HepG2 (cell line): ENCODE measurements around the gene SPI1. TPM values are rescaled to one million over a fixed set of nuclear protein-coding genes. Genes with fewer than 3 reads are reported as not detected.

ENCODE experiments used
- AKAP8 ChIP-seq: sonication (generic); formaldehyde crosslinking; IDR thresholded peaks from 2 replicates; pipeline ENCODE4 v1.5.1; 2020; ENCODE audit warnings: mild to moderate bottlenecking, missing genetic modification reagents
- DR1 ChIP-seq: sonication (generic); formaldehyde crosslinking; IDR thresholded peaks from 2 replicates; pipeline ENCODE4 v1.8.0; 2021; ENCODE audit warnings: mild to moderate bottlenecking, missing genetic modification reagents, inconsistent platforms
- HOXA7 ChIP-seq: sonication (generic); formaldehyde crosslinking; IDR thresholded peaks from 2 replicates; pipeline ENCODE4 v1.8.1; 2022; ENCODE audit warnings: mild to moderate bottlenecking, missing genetic modification reagents, moderate library complexity
- JUN ChIP-seq: sonication (generic); formaldehyde crosslinking; IDR thresholded peaks from 2 replicates; pipeline ENCODE4 v1.4.0; 2020; ENCODE audit warnings: mild to moderate bottlenecking, missing genetic modification reagents
- NR1H2 ChIP-seq: sonication (generic); formaldehyde crosslinking; IDR thresholded peaks from 2 replicates; pipeline ENCODE4 v1.8.1; 2022; ENCODE audit warnings: low read depth, missing genetic modification reagents, borderline replicate concordance
- RARG ChIP-seq: sonication (generic); formaldehyde crosslinking; IDR thresholded peaks from 2 replicates; pipeline ENCODE4 v1.4.0; 2020; ENCODE audit warnings: low read depth, mild to moderate bottlenecking, missing genetic modification reagents
- RBM39 ChIP-seq: fragments of 200-400 bp; formaldehyde crosslinking; IDR thresholded peaks from one replicate; pipeline ENCODE4 v1.6.1; 2018; ENCODE audit warnings: antibody characterized with exemption, mild to moderate bottlenecking, low read depth, low read length; ENCODE audit not compliant: poor library complexity, severe bottlenecking
- YEATS4 ChIP-seq: sonication (generic); formaldehyde crosslinking; IDR thresholded peaks from 2 replicates; pipeline ENCODE4 v1.4.0; 2020; ENCODE audit warnings: missing genetic modification reagents, borderline replicate concordance
- ZNF260 ChIP-seq: sonication (generic); formaldehyde crosslinking; IDR thresholded peaks from 2 replicates; pipeline ENCODE4 v1.4.0; 2020; ENCODE audit warnings: missing genetic modification reagents, low read depth, mild to moderate bottlenecking, borderline replicate concordance
- ZNF670 ChIP-seq: sonication (generic); formaldehyde crosslinking; IDR thresholded peaks from 2 replicates; pipeline ENCODE4 v1.8.0; 2022; ENCODE audit warnings: mild to moderate bottlenecking, missing genetic modification reagents, borderline replicate concordance
- polyA plus RNA-seq, 8 experiments: library from polyadenylated mRNA; depleted of rRNA in 3 of 8; stranded (reverse) in 7 of 8; unstranded in 1 of 8; fragments of >200 nt; fragmentation: Illumina TruSeq in 4 of 8; extraction: Trizol in 4 of 8; gene quantifications; 2 replicates each; pipeline versions ENCODE4 v1.2.1 to v1.2.3, GENCODE V29; 2011 to 2016; ENCODE audit warnings: low read depth in 4 of 8, missing spikeins in 1 of 8, mixed read lengths in 1 of 8; ENCODE audit not compliant: insufficient read depth in 1 of 8
- total RNA-seq, 5 experiments: library from RNA; depleted of rRNA; stranded (reverse); fragments of >200 nt; fragmentation: Illumina TruSeq; extraction: Trizol; gene quantifications; 2 replicates each; pipeline ENCODE4 v1.2.3, GENCODE V29; 2016; ENCODE audit warnings: low read depth in 1 of 5
- TF ChIP-seq, protein P1 (sequence below): sonication (generic); formaldehyde crosslinking; IDR thresholded peaks from 2 replicates; pipeline ENCODE4 v1.4.0; 2020; ENCODE audit warnings: mild to moderate bottlenecking, low read depth, missing genetic modification reagents
- TF ChIP-seq, protein P2 (sequence below): IDR thresholded peaks from 2 replicates; pipeline ENCODE4 v1.6.1; 2016; ENCODE audit warnings: low read depth
- TF ChIP-seq, protein P3 (sequence below): sonication (generic); formaldehyde crosslinking; IDR thresholded peaks from 2 replicates; pipeline ENCODE4 v1.4.0; 2020; ENCODE audit warnings: missing genetic modification reagents
- TF ChIP-seq, protein P4 (sequence below): sonication (generic); formaldehyde crosslinking; IDR thresholded peaks from 2 replicates; pipeline ENCODE4 v1.5.0; 2020; ENCODE audit warnings: missing genetic modification reagents, mild to moderate bottlenecking, borderline replicate concordance
- TF ChIP-seq, protein P5 (sequence below), 2 experiments: sonication (generic) in 1 of 2; formaldehyde crosslinking in 1 of 2; IDR thresholded peaks; 2 replicates each; pipeline versions ENCODE4 v1.5.1 to v1.6.1; 2011 to 2020; ENCODE audit warnings: borderline replicate concordance in 1 of 2, low read depth in 1 of 2, low read length in 1 of 2, mild to moderate bottlenecking in 1 of 2, missing genetic modification reagents in 1 of 2, moderate library complexity in 1 of 2
- TF ChIP-seq, protein P6 (sequence below): sonication (generic); formaldehyde crosslinking; IDR thresholded peaks from 2 replicates; pipeline ENCODE4 v1.5.1; 2020; ENCODE audit warnings: missing genetic modification reagents, mild to moderate bottlenecking, borderline replicate concordance

The SPI1 gene
- total and polyA plus RNA-seq, 2 of the 13 experiments (the other 11 are each of a cell fraction or from before 2014, with no cell fraction given), result not detected

DNA sequence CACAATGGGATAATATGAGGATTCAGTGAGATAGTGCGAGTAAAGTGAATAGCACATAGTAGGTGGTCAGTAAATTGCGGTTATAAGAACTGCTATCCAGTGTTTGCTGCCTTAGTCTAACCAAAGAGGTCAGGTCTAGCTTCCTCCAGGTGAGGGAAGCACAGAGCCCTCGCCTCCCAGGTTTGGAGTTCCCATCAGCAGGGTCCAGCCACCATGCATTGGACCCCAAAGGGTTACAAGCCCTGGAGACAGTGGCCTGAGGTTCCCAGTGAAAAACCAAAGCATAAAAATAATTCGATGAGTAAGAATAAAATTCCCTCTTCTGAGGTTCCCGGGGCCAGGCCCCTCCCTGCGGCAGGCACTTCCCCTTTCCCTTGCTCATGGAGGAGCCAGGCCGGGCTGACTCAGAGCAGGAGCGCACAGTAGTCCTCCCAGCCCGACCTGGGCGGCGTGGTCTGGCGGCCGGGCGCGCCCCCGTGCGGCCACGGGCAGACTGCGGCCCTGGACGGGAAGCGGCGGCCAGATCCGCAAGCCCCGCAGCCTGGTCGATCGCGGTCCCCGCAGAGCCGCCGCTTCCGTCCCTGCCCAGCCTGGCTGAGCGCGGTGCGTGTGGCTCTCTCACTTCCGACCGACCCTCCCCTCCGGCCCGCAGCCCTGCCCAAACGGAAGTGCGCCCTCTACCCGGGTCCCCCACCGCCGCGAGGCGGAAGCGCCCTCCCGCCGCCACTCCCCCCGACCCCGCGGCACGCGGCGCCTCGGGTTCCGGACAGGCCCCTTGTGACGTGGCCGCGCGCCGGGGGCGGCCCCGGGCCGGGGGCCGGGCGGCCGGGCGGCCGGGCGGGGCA, 29.6 kb upstream of the SPI1 start, which contains the start of gene SLC39A13 (continued):
- TF ChIP-seq, protein P1, sequence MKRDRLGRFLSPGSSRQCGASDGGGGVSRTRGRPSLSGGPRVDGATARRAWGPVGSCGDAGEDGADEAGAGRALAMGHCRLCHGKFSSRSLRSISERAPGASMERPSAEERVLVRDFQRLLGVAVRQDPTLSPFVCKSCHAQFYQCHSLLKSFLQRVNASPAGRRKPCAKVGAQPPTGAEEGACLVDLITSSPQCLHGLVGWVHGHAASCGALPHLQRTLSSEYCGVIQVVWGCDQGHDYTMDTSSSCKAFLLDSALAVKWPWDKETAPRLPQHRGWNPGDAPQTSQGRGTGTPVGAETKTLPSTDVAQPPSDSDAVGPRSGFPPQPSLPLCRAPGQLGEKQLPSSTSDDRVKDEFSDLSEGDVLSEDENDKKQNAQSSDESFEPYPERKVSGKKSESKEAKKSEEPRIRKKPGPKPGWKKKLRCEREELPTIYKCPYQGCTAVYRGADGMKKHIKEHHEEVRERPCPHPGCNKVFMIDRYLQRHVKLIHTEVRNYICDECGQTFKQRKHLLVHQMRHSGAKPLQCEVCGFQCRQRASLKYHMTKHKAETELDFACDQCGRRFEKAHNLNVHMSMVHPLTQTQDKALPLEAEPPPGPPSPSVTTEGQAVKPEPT (CRISPR knock-in tag), result no peak; the same call in 1 of the 2 replicates
- TF ChIP-seq RARG (no peak), ZNF670 (peak; percentile 95), HOXA7 (CRISPR knock-in tag) (no peak), DR1 (CRISPR knock-in tag) (peak; percentile 48; the same call in 1 of the 2 replicates), YEATS4 (CRISPR knock-in tag) (peak; percentile 98), AKAP8 (CRISPR knock-in tag) (peak; percentile 78; the same call in 1 of the 2 replicates), NR1H2 (CRISPR knock-in tag) (no peak), RBM39 (peak; percentile 61), ZNF260 (CRISPR knock-in tag) (no peak), JUN (CRISPR knock-in tag) (peak; percentile 32; the same call in 1 of the 2 replicates)
- TF ChIP-seq, protein P2, sequence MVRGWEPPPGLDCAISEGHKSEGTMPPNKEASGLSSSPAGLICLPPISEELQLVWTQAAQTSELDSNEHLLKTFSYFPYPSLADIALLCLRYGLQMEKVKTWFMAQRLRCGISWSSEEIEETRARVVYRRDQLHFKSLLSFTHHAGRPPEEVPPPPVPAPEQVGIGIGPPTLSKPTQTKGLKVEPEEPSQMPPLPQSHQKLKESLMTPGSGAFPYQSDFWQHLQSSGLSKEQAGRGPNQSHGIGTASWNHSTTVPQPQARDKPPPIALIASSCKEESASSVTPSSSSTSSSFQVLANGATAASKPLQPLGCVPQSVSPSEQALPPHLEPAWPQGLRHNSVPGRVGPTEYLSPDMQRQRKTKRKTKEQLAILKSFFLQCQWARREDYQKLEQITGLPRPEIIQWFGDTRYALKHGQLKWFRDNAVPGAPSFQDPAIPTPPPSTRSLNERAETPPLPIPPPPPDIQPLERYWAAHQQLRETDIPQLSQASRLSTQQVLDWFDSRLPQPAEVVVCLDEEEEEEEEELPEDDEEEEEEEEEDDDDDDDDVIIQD, result no peak
- TF ChIP-seq, protein P3, sequence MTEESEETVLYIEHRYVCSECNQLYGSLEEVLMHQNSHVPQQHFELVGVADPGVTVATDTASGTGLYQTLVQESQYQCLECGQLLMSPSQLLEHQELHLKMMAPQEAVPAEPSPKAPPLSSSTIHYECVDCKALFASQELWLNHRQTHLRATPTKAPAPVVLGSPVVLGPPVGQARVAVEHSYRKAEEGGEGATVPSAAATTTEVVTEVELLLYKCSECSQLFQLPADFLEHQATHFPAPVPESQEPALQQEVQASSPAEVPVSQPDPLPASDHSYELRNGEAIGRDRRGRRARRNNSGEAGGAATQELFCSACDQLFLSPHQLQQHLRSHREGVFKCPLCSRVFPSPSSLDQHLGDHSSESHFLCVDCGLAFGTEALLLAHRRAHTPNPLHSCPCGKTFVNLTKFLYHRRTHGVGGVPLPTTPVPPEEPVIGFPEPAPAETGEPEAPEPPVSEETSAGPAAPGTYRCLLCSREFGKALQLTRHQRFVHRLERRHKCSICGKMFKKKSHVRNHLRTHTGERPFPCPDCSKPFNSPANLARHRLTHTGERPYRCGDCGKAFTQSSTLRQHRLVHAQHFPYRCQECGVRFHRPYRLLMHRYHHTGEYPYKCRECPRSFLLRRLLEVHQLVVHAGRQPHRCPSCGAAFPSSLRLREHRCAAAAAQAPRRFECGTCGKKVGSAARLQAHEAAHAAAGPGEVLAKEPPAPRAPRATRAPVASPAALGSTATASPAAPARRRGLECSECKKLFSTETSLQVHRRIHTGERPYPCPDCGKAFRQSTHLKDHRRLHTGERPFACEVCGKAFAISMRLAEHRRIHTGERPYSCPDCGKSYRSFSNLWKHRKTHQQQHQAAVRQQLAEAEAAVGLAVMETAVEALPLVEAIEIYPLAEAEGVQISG (CRISPR knock-in tag), result peak; percentile 95
- TF ChIP-seq, protein P4, sequence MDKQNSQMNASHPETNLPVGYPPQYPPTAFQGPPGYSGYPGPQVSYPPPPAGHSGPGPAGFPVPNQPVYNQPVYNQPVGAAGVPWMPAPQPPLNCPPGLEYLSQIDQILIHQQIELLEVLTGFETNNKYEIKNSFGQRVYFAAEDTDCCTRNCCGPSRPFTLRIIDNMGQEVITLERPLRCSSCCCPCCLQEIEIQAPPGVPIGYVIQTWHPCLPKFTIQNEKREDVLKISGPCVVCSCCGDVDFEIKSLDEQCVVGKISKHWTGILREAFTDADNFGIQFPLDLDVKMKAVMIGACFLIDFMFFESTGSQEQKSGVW (CRISPR knock-in tag), result no peak
- TF ChIP-seq, protein P5, sequence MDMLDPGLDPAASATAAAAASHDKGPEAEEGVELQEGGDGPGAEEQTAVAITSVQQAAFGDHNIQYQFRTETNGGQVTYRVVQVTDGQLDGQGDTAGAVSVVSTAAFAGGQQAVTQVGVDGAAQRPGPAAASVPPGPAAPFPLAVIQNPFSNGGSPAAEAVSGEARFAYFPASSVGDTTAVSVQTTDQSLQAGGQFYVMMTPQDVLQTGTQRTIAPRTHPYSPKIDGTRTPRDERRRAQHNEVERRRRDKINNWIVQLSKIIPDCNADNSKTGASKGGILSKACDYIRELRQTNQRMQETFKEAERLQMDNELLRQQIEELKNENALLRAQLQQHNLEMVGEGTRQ (IDR thresholded peaks at IDR 0.05; ENCODE audit: low read depth, low read length), result no peak
- TF ChIP-seq, protein P5 (CRISPR knock-in tag; IDR thresholded peaks at IDR 0.05; ENCODE audit: borderline replicate concordance), result no peak
- TF ChIP-seq, protein P6, sequence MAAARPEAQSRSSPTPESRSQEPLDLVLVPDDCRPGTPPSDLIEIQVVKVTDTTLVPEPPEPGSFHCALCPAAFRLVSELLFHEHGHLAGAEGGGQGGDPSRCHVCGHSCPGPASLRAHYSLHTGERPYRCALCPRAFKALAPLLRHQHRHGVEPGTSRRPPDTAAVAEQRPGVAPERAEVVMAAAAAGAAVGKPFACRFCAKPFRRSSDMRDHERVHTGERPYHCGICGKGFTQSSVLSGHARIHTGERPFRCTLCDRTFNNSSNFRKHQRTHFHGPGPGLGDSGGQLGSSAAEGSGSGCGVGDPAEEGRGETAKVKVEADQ, result peak; percentile 99
